Testis (tissue), 3 donors: ENCODE data around the gene EPB41L4A. TPM values are rescaled to one million over a fixed set of nuclear protein-coding genes. Genes with fewer than 3 reads are reported as not detected.

Experiments
- DNase-seq: peaks from one replicate; pipeline ENCODE4 v3.0.0-alpha.2; 2019
- H3K27ac ChIP-seq, 2 donors: fragments of 200-600 bp; sonication (generic); one replicate each; pipeline ENCODE4 v1.5.1; 2019
- H3K27me3 ChIP-seq: fragments of 200-600 bp; sonication (generic); one replicate; pipeline ENCODE4 v1.5.1; 2019
- H3K36me3 ChIP-seq: fragments of 200-600 bp; sonication (generic); one replicate; pipeline ENCODE4 v1.5.1; 2017; ENCODE audit warnings: low read depth; ENCODE audit errors: missing control alignments
- H3K4me1 ChIP-seq: fragments of 200-600 bp; sonication (generic); one replicate; pipeline ENCODE4 v1.5.1; 2019
- H3K4me3 ChIP-seq, 2 donors: fragments of 200-600 bp; sonication (generic); one replicate each; pipeline ENCODE4 v1.5.1; 2017 to 2019
- H3K9me3 ChIP-seq: fragments of 200-600 bp; sonication (generic); one replicate; pipeline ENCODE4 v1.5.1; 2017
- POLR2A ChIP-seq: fragments of 450-650 bp; IDR thresholded peaks from one replicate; pipeline ENCODE4 v1.6.1; 2017; ENCODE audit warnings: antibody characterized with exemption, mild to moderate bottlenecking, moderate library complexity
- WGBS, 2 donors: methylation state at CpG; one replicate each; pipeline ENCODE4 v1.1.5; 2018; 5-methylcytosine and 5-hydroxymethylcytosine counted together
- intact Hi-C: fragments of 100-400 bp; cut with DNase I; formaldehyde crosslinking; loops from one replicate; pipeline ENCODE4 v1.15.1; 2023; ENCODE audit warnings: low total_unique reads
- polyA plus RNA-seq: library from polyadenylated mRNA; stranded (reverse); fragments of 350-450 nt; fragmentation: Illumina TruSeq; extraction: RNeasy Lipid Tissue Mini Kit (QIAGEN cat#74804); gene quantifications from one replicate; pipeline ENCODE4 v1.2.3, GENCODE V29; 2014; ENCODE audit warnings: low read depth, low replicate concordance; ENCODE audit not compliant: insufficient read depth
- total RNA-seq, 2 donors: library from RNA; depleted of rRNA; stranded (reverse); fragments of >200 nt; gene quantifications; one replicate each; pipeline ENCODE4 v1.2.3, GENCODE V29; 2016
- TF ChIP-seq, protein P1 (sequence below), 3 experiments: fragments of 450-650 bp in 2 of 3; fragments of 200-600 bp in 1 of 3; sonication (generic) in 1 of 3; IDR thresholded peaks; one replicate each; pipeline ENCODE4 v1.5.1; 2016 to 2019; ENCODE audit warnings: antibody characterized with exemption in 3 of 3, mild to moderate bottlenecking in 2 of 3, moderate library complexity in 1 of 3

EPB41L4A gene
- total and polyA plus RNA-seq, 3 donors from 2014 or later, result 9.0 to 23.9 (median 13.3) TPM

DNA sequence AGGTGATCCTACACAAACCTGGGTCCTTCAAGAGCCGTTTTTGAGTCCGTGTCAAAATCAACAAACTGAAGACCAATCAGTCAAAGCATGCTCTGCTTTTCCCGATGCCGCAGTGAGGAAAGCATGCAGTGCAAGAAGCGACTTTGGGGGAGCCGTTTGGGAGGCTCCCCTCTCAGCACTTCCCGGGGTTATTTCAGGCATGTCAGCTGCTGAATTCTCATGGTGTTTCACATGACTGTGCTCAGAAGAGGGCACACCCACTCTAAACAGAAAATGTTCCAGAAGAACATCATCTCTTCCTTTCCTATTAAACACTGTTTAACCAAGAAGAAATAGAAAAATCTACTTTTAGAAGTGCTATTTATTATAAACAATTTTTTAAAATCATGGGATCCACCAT is 125.5 kb downstream of the EPB41L4A start:
- no peaks in the 10 kb centered on the region for H3K9me3 ChIP-seq
- H3K4me3 ChIP-seq, result no peak overlapping the region
- DNase-seq, result no peak
- intact Hi-C loops, result no loop called here
- H3K4me1 ChIP-seq, result no peaks in the 10 kb centered on the region
- no peak for TF ChIP-seq POLR2A
- TF ChIP-seq, protein P1, sequence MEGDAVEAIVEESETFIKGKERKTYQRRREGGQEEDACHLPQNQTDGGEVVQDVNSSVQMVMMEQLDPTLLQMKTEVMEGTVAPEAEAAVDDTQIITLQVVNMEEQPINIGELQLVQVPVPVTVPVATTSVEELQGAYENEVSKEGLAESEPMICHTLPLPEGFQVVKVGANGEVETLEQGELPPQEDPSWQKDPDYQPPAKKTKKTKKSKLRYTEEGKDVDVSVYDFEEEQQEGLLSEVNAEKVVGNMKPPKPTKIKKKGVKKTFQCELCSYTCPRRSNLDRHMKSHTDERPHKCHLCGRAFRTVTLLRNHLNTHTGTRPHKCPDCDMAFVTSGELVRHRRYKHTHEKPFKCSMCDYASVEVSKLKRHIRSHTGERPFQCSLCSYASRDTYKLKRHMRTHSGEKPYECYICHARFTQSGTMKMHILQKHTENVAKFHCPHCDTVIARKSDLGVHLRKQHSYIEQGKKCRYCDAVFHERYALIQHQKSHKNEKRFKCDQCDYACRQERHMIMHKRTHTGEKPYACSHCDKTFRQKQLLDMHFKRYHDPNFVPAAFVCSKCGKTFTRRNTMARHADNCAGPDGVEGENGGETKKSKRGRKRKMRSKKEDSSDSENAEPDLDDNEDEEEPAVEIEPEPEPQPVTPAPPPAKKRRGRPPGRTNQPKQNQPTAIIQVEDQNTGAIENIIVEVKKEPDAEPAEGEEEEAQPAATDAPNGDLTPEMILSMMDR (IDR thresholded peaks at IDR 0.05), result no peak
- H3K27ac ChIP-seq, result no peak overlapping the region
- no peaks in the 10 kb centered on the region for H3K36me3 ChIP-seq
- H3K27me3 ChIP-seq, result no peaks in the 10 kb centered on the region
- 83 to 86% methylated on average over 7 of the region's 7 CpGs for WGBS, 2 donors

DNA sequence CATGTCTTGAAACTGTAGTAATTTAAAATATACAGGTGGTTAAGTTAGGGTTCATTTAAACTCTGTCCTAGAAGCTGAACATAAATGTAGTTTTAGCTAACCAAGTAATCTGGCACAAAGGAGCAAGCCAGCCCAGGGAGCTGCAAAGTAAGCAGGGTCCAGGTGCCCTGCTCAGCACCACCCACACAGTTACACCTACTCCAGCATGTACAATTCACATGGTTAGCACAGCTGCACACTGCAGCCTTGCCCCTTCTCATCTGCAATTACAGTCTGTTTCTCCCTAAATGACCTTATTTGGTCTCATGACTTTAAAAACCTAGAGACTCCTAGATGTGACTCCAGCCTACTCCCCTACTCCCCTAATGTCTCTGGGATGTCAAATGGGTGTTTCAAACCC is 128.4 kb downstream of the EPB41L4A start:
- no peak overlapping the region for H3K27ac ChIP-seq
- no peaks in the 10 kb centered on the region for H3K36me3 ChIP-seq
- DNase-seq, result no peak
- no peaks in the 10 kb centered on the region for H3K4me1 ChIP-seq
- no peak overlapping the region for H3K4me3 ChIP-seq
- intact Hi-C loops, result no loop called here
- H3K9me3 ChIP-seq, result no peaks in the 10 kb centered on the region
- H3K27me3 ChIP-seq, result no peaks in the 10 kb centered on the region
- TF ChIP-seq, protein P1 (IDR thresholded peaks at IDR 0.05), result no peak
- no peak for TF ChIP-seq POLR2A

DNA sequence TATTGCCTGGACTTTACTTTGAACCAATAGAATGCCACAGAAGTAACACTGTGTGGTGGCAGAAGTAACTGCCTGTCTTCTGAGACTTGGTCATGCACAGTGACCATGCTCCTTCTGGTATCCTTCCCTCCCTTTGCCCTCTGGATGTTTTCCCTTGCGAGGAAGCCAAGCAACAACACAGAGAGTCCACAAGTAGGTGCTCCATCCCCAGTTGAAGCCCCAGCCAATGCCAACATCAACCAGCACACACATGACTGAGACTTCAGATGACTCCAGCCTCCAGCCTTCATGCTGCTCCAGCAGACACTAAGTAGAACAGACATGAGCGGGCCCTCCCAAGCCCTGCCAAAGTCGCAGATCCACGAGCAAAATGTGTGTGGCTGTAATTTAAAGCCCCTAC is 129.6 kb downstream of the EPB41L4A start:
- no peak for DNase-seq
- intact Hi-C loops, result no loop called here
- H3K27ac ChIP-seq, result no peak overlapping the region
- TF ChIP-seq, protein P1 (IDR thresholded peaks at IDR 0.05), result no peak
- TF ChIP-seq POLR2A, result no peak
- H3K4me1 ChIP-seq, result no peaks in the 10 kb centered on the region
- no peaks in the 10 kb centered on the region for H3K27me3 ChIP-seq
- no peaks in the 10 kb centered on the region for H3K9me3 ChIP-seq
- no peak overlapping the region for H3K4me3 ChIP-seq
- no peaks in the 10 kb centered on the region for H3K36me3 ChIP-seq
- WGBS, 2 donors, result 82 to 87% methylated on average over 4 of the region's 4 CpGs

DNA sequence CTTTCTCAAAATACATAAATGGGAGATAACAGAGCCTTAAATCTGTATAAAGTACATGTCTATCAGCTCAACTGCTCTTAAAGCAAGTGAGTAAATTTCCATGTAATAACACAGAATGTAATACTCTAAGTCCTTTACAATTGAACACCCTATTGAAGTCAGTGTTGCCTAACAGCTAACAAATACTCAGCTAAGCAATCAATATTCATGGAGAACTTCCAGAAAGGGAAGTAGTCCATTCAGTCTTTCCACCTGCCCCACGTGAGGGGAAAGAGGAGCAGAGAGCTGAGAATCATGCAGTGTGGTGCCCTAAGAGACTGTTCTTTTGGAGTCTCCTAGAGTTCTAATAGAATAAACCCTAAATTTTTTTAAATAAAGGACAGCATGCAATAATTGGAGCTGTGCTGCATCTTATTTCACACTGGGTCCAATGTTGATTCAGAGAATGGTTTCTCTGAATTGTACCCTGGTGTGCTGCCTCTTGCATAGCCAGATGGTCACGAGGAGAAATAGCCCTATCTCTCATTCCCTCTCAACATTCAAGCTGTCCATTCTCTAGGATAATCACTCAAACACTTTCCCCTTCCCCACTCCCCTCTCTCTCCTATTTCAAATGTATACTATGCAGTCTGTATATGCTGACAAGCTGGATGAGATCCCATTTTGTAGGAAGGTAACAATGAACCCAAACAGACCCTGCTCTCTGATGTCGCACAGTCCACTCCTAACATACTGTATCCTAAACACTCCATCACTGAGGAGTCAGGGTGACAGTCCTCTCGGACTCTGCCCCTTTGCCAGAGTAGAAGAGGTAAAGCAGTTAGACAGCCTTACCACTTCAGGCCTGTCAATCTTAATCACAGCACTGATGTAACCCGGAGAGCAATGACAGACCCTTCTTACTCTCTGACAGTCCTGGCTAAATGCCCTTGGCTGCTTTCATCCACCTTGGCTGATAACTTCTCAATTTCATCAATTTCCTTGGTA is 134.8 kb downstream of the EPB41L4A start:
- H3K4me1 ChIP-seq, result no peaks in the 10 kb centered on the region
- H3K4me3 ChIP-seq, result no peak overlapping the region
- no peaks in the 10 kb centered on the region for H3K36me3 ChIP-seq
- H3K27ac ChIP-seq, result no peak overlapping the region
- TF ChIP-seq, protein P1 (IDR thresholded peaks at IDR 0.05), result no peak
- TF ChIP-seq POLR2A, result no peak
- DNase-seq, result no peak
- 69 to 83% methylated on average over 5 of the region's 5 CpGs for WGBS, 2 donors
- intact Hi-C loops, result no loop called here
- H3K9me3 ChIP-seq, result no peaks in the 10 kb centered on the region
- H3K27me3 ChIP-seq, result no peaks in the 10 kb centered on the region
